Esophagus muscularis mucosa (tissue), 4 donors: ENCODE data around the gene PDE3A.

Experiments used
- EP300 ChIP-seq: sonication (generic); formaldehyde crosslinking; IDR thresholded peaks from one replicate; pipeline ENCODE4 v1.6.1; 2017; ENCODE audit warnings: antibody characterized with exemption
- POLR2A ChIP-seq: fragments of 450-650 bp; IDR thresholded peaks from one replicate; pipeline ENCODE4 v1.6.1; 2017; ENCODE audit warnings: antibody characterized with exemption, moderate library complexity, mild to moderate bottlenecking, low read depth
- POLR2AphosphoS5 ChIP-seq, 2 donors: sonication (generic); formaldehyde crosslinking; IDR thresholded peaks; one replicate each; pipeline ENCODE4 v1.6.1; 2017; ENCODE audit warnings: antibody characterized with exemption in 2 of 2
- TF ChIP-seq, protein P1 (sequence below), 3 experiments: fragments of 200-600 bp in 2 of 3; fragments of 450-650 bp in 1 of 3; sonication (generic) in 2 of 3; IDR thresholded peaks; one replicate each; pipeline ENCODE4 v1.5.1; 2017 to 2019; ENCODE audit warnings: antibody characterized with exemption in 3 of 3, mild to moderate bottlenecking in 2 of 3, moderate library complexity in 1 of 3

DNA sequence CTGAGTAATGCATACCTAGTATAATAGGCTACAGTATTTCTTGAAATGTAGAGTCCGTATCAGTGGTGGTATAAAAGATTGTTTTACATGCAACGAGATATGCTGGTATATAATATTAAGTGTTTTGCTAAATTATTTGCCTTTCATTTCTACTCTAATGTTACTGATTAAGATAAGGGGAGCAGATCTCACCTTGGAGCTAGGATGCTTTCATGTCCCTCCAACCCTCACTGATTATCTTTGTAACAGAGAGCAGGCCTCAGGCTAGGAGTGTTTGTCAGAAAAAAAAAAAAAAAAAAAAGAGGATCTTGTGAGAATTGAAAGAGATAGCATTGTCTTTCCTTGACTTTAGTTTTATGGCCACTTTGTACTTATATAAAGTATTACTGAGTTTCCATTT, 92.6 kb downstream of the PDE3A start:
- TF ChIP-seq, protein P1, sequence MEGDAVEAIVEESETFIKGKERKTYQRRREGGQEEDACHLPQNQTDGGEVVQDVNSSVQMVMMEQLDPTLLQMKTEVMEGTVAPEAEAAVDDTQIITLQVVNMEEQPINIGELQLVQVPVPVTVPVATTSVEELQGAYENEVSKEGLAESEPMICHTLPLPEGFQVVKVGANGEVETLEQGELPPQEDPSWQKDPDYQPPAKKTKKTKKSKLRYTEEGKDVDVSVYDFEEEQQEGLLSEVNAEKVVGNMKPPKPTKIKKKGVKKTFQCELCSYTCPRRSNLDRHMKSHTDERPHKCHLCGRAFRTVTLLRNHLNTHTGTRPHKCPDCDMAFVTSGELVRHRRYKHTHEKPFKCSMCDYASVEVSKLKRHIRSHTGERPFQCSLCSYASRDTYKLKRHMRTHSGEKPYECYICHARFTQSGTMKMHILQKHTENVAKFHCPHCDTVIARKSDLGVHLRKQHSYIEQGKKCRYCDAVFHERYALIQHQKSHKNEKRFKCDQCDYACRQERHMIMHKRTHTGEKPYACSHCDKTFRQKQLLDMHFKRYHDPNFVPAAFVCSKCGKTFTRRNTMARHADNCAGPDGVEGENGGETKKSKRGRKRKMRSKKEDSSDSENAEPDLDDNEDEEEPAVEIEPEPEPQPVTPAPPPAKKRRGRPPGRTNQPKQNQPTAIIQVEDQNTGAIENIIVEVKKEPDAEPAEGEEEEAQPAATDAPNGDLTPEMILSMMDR (IDR thresholded peaks at IDR 0.05) = no peak
- TF ChIP-seq POLR2A = no peak
- no peak for TF ChIP-seq POLR2AphosphoS5 (IDR thresholded peaks at IDR 0.05)
- no peak for TF ChIP-seq EP300
